Adipose tissue (tissue), 3 donors: ENCODE results near the gene SLC14A1. TPM values are rescaled to one million over a fixed set of nuclear protein-coding genes. Genes with fewer than 3 reads are reported as not detected.

Experiments used
- H3K27ac ChIP-seq: one replicate; pipeline ENCODE4 v1.5.1; 2013; ENCODE audit warnings: low read depth, low read length
- WGBS, 3 donors: extraction: QIAGEN DNeasy Blood & Tissue Kit; methylation state at CpG; one replicate each; pipeline ENCODE4 v1.1.7; 2013; 5-methylcytosine and 5-hydroxymethylcytosine counted together
- polyA plus RNA-seq, 3 donors: library from polyadenylated mRNA; stranded (reverse); fragments of 200-250 nt; gene quantifications; one replicate each; pipeline ENCODE4 v1.2.3, GENCODE V29; 2013
- donor health status: healthy with polysubstance abuse.
- donor health status: Bipolar disorder and iron deficiency.
- donor health status: healthy.

SLC14A1 gene
- polyA plus RNA-seq, 3 donors: 0.40 to 2.7 (median 2.2) TPM

DNA sequence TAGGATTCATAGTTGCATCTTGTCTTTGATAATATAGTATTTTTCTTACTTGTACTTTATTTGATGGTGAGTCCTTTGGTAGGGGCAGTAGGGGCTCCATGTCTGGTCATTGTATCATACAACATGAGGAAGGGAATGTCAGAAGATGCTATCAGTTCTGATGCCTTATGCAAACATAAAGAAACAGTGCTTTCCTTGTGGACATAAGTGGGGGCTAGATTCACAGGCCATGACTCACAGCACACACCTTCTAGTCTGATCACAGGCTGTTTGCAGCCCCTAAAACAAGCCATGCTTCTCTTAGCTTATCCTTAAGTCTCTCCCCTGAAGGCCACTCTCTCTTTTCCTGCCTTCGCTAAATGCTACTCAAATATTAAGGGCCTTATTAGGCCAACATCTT, 10.7 kb upstream of the SLC14A1 start:
- H3K27ac ChIP-seq: no peak overlapping the region
- 89 to 92% (median 89%) methylated on average over 1 of the region's 1 CpG for WGBS, 3 donors

DNA sequence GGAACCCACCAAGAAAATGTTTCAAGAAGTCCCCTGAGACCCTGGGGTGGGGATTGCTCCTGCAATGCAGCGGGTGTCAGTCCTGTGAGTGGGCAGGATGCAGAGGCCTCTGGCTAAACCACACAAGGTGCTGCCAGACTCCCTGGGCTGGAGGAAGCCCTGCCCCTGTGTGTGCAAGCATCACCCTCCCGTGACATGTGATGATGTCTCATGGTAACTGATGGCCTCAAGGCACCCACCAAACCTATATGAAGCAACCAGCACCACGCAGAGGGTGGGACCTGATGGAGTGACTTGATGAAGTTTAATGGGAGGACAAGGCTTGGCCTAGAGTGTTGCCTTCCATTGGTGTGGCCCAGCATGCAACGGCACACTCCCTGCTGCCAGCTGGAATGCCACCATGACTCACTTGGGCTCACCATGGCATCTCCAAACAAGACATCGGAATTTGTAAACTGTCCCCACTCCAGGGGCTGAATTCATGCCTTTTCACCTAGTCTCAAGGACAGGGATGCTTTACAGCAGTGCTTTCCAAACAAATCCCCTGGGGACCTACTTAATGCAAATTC, 8.7 kb upstream of the SLC14A1 start:
- WGBS, 3 donors: 79 to 93% (median 93%) methylated on average over 5 of the region's 5 CpGs
- H3K27ac ChIP-seq: no peak overlapping the region

DNA sequence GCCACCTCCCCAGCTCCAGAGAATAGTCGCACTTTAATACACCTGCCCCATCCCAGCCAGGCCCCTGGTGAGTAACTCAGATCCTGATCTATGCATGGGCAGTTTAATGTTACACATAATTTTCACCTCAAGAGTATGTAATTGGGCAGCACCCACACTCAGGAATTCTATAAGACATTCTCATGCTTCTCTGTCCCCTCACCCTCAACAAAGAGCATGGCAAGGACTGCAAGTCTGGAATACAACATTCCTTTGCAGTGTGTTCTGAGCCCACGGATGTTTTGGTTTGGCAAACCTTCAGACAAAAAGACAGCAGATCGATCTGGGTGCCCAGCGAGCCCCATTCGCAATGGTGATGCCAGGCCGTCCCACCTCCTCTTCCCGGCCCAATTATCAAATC, 4.9 kb upstream of the SLC14A1 start:
- WGBS, 3 donors: 88 to 93% (median 92%) methylated on average over 7 of the region's 7 CpGs

GRCh38 chr18:45722899-45723298, 1.1 kb upstream of the SLC14A1 start:
- 0 to 3% (median 2%) methylated on average over 5 of the region's 5 CpGs for WGBS, 3 donors
- H3K27ac ChIP-seq: no peak overlapping the region

More for the DNA sequence above, 4.9 kb upstream of the SLC14A1 start:
- H3K27ac ChIP-seq: no peak overlapping the region

GRCh38 chr18:45724601-45725000, 620 bp downstream of the SLC14A1 start:
- H3K27ac ChIP-seq: no peak overlapping the region
- 71 to 85% (median 76%) methylated on average over 4 of the region's 4 CpGs for WGBS, 3 donors

GRCh38 chr18:45725336-45725735, 1.4 kb downstream of the SLC14A1 start:
- WGBS, 3 donors: 82 to 94% (median 90%) methylated on average over 4 of the region's 4 CpGs
- H3K27ac ChIP-seq: no peak overlapping the region

- 78 to 90% (median 82%) methylated on average over 3 of the region's 3 CpGs for WGBS, 3 donors
- no peak overlapping the region for H3K27ac ChIP-seq
Observed at GRCh38 chr18:45726603-45727002, 2.6 kb downstream of the SLC14A1 start.

GRCh38 chr18:45727068-45727467, 3.1 kb downstream of the SLC14A1 start:
- 92 to 95% (median 93%) methylated on average over 18 of the region's 18 CpGs for WGBS, 3 donors
- H3K27ac ChIP-seq: no peak overlapping the region

GRCh38 chr18:45728336-45729010, 4.5 kb downstream of the SLC14A1 start:
- 20 to 61% (median 46%) methylated on average over 2 of the region's 2 CpGs for WGBS, 3 donors
- no peak overlapping the region for H3K27ac ChIP-seq

DNA sequence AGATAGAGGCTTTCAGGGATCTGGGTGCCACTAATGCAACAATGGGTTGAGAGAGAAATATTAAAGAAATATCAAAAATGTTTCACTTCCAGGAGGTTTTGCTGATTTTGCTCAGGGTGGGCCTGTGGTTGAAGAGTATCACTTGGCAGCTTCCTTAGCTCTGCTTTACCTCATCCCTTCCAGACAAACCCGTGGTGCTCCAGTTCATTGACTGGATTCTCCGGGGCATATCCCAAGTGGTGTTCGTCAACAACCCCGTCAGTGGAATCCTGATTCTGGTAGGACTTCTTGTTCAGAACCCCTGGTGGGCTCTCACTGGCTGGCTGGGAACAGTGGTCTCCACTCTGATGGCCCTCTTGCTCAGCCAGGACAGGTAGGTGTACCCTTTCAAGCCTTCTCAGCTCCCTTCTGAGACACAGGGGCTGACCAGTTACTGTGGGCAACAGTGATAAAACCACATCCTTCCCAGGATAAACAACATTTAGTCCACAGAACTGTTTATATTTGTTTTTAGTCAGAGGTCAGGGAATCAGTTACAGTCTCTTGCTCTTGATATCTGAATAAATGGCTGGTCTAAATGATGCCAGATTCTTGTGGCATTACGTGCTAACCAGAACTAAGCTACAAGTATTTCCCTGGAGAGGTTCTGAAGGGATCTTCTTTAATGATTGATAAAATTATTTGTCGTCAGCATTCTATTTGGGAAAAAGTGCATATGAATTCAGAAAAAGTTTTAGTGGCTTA, 7.0 kb downstream of the SLC14A1 start:
- 61 to 65% (median 64%) methylated on average over 6 of the region's 6 CpGs for WGBS, 3 donors
- H3K27ac ChIP-seq: no peak overlapping the region

DNA sequence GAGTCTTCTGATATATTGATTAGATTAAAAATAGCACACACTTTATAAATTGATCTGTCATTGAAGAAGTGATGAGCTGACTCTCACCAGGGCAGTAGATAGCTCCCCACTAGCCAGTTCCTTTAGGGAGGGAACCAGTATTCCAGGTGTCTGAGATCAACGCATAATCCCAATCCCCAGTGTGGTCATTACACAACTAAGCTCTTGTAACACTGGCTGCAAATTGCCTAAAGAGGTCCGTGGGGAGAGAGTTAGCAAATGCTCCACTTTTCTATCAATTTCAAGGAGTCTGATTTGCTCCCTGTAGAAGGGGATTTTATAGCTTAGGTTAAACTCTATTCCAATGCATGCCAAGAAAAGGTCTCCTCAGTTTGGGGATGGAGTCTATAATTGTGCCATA, 7.7 kb downstream of the SLC14A1 start:
- H3K27ac ChIP-seq: no peak overlapping the region
- 48 to 94% (median 58%) methylated on average over 2 of the region's 2 CpGs for WGBS, 3 donors

DNA sequence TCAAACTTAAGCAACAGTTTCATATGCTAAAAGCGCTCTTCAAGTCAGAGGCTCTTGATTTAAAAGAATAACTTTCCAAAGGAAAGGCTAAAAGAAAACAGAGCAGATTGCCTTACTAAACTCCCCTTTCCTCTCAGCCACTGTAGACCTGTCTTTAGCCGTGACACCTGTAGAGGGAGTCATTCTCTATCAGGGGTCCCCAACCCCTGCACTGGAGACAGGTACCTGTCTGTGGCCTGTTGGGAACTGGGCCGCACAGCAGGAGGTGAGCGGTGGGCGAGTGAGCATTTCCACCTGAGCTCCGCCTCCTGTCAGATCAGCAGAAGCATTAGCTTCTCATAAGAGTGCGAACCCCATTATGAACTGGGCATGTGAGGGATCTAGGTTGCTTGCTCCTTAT, 9.6 kb downstream of the SLC14A1 start:
- no peak overlapping the region for H3K27ac ChIP-seq
- WGBS, 3 donors: 90 to 93% (median 91%) methylated on average over 7 of the region's 7 CpGs

DNA sequence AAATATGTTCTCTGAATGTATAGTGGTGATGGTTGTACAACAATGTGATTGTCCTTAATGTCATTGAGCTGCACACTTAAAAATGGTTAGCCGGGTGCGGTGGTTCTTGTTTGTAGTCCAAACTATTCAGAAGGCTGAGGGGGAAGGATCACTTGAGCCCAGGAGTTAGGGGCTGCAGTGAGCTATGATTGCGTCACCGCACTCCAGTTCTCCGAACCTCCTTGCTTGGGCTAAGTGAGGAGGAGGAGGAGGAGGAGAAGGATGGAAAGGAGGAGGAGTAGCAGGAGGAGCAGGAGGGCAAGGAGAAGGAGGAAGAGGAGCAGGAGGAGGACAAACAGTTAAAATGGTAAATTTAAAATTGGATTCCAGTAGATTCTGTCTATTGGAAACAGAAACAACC, 10.5 kb downstream of the SLC14A1 start:
- H3K27ac ChIP-seq: no peak overlapping the region
- 90 to 97% (median 92%) methylated on average over 5 of the region's 5 CpGs for WGBS, 3 donors

- WGBS, 3 donors: 87 to 89% (median 88%) methylated on average over 6 of the region's 6 CpGs
- H3K27ac ChIP-seq: no peak overlapping the region
Observed at GRCh38 chr18:45734944-45735343, 11.0 kb downstream of the SLC14A1 start.

DNA sequence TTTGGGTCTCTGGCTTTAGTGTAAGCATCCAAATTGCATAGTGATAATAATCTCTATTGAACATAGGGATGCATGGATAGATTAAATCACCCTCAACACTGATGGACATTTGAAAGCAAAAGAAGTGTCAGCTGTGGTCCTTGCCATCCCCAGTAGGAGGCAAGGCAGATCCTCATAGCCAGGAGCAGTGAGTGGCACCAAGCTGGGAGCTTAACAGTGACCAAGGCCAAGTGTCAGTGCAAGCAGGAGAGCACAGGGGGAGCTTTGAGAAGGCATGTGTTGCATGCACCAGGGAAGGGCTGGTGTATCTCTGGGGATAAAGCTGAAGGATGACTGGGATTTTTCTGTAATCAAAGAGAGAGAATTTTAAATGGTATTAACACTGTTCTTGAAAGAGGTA, 14.7 kb downstream of the SLC14A1 start:
- no peak overlapping the region for H3K27ac ChIP-seq

GRCh38 chr18:45739268-45739667, 15.3 kb downstream of the SLC14A1 start:
- H3K27ac ChIP-seq: no peak overlapping the region
- WGBS, 3 donors: 82 to 92% (median 92%) methylated on average over 3 of the region's 3 CpGs

GRCh38 chr18:45739848-45740247, 15.9 kb downstream of the SLC14A1 start:
- WGBS, 3 donors: 74 to 83% (median 74%) methylated on average over 3 of the region's 3 CpGs
- H3K27ac ChIP-seq: no peak overlapping the region

DNA sequence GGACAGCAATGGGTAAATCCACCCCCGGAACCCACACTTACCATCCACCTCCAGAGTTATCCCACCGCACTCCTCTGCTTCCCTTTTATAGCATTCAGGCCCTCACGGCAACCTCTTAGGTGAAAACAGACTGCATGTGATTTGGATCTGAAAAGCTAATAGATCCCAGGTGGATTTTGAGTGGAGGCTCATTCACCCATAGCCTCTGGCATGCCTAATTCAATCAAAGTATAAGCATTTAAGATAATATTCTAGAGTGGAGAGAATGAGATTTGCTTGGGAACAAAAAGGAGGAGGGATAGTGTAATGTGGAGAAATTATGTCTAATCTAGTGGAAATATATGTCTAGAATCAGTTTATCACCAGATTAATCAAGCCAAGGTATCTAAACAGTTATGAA, 17.1 kb downstream of the SLC14A1 start:
- 81 to 92% (median 81%) methylated on average over 3 of the region's 3 CpGs for WGBS, 3 donors
- H3K27ac ChIP-seq: no peak overlapping the region

DNA sequence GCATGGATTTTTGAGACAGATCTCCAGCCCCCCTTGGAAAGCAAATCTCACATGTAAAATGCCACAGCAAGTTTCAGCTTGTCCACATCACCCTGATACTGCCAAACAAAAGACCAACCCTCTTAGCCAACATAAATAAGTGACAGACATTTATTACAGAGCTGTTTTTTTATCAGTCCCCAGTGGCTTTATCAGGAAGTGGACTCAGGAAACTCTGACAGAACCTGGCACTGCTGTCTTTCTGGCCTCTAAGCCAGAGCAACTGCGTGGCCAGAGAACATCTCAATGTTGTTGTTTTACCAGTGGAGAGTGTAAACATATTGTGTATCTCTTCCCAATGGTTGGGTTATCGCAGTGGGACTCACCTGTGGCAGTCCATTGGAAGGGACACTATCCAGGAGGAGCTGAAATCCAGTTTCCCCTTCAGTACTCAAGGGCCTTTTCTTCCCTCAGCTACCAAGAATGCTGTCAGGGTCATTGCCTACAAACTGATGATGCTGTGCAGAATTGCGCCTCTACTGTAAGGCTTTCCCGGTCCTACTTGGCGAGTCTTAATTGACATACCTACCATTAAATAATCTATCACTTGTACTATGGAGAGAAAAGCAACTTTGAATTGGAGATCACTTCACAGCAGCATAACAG, 22.0 kb downstream of the SLC14A1 start:
- 64 to 73% (median 67%) methylated on average over 5 of the region's 5 CpGs for WGBS, 3 donors
- H3K27ac ChIP-seq: no peak overlapping the region
